Heart left ventricle (tissue), 13 donors: ENCODE measurements around the gene KRAS.

Experiments used
- CTCF ChIP-seq, 12 donors: fragments of 200-600 bp; sonication (generic) in 4 of 12; IDR thresholded peaks; one replicate each; pipeline versions ENCODE4 v1.5.0 to v1.8.0; 2018 to 2022; ENCODE audit warnings: antibody characterized with exemption in 12 of 12, mild to moderate bottlenecking in 5 of 12
- POLR2A ChIP-seq, 2 donors: fragments of 450-650 bp; IDR thresholded peaks; one replicate each; pipeline ENCODE4 v1.6.1; 2017; ENCODE audit warnings: antibody characterized with exemption in 2 of 2, mild to moderate bottlenecking in 2 of 2, moderate library complexity in 2 of 2
- donor health status: ischemic (EF 13 %, LVEDD 7.1; RV severe dilation, severe dysfunction).
- donor health status: DM: no; HTN: yes; CAD: no.
- donor health status: DM: no; HTN: no; CAD: no.
- donor health status: ischemic (EF 25% LVEDD 6.9; RV normal size, moderate dysfunction).
- donor health status: ischemic (EF 25% LVEDD 5.7; RV mildly dilated, moderate dysfunction).
- donor health status: ischemic (EF 35%, LVEDD 5.7; RV mildly dilated, moderate dysfunction).
- donor health status: nonischemic (EF 11% LVEDD 7.7; RV severe dilation, severe dysfunction).
- donor health status: DM: yes; HTN: yes; CAD: no.
- donor health status: PGD.
- donor health status: ischemic (EF 29% LVEDD 5.4; RV normal size, mild dysfunction).
- donor health status: nonischemic (EF 23%, LVEDD 6.1; RV moderate dilation, normal function).

GRCh38 chr12:25207846-25208245 lies 42.9 kb downstream of the KRAS start:
- TF ChIP-seq POLR2A (IDR thresholded peaks at IDR 0.05) (no peak), CTCF (IDR thresholded peaks at IDR 0.05) (no peak)
